ENCODE data around the gene ATP1A4. TPM values are rescaled to one million over a fixed set of nuclear protein-coding genes. Genes with fewer than 3 reads are reported as not detected.

The ATP1A4 gene
- total RNA-seq, 1 donor = not detected

- peaks cover 1% of the 10 kb centered on the region for H3K4me1 ChIP-seq (ENCODE audit: insufficient read depth, low read length)
- H3K4me3 ChIP-seq (ENCODE audit: insufficient read depth, low read length) = no peak overlapping the region
- TF ChIP-seq CTCF (IDR thresholded peaks at IDR 0.05; ENCODE audit: extremely low read depth, low read depth, low read length) = no peak
- no peak for DNase-seq (ENCODE audit: insufficient read length, low spot score, missing footprints)
- H3K27ac ChIP-seq (ENCODE audit: low read depth, low read length) = no peak overlapping the region
- H2AFZ ChIP-seq (ENCODE audit: low read length) = no peak overlapping the region
- no peaks in the 10 kb centered on the region for H4K20me1 ChIP-seq (ENCODE audit: insufficient read depth, low read length)
- H3K4me2 ChIP-seq (ENCODE audit: insufficient read depth, low read length) = no peak overlapping the region
- peaks cover 20% of the 10 kb centered on the region for H3K27me3 ChIP-seq (ENCODE audit: insufficient read depth, low read length)
- H3K9me3 ChIP-seq (ENCODE audit: low read depth, low read length) = no peaks in the 10 kb centered on the region
- no peaks in the 10 kb centered on the region for H3K79me2 ChIP-seq (ENCODE audit: insufficient read depth, low read length)
- no peaks in the 10 kb centered on the region for H3K36me3 ChIP-seq (ENCODE audit: insufficient read depth, low read length)
Observed at GRCh38 chr1:160133990-160134770, 17.2 kb upstream of the ATP1A4 start.

- Histone ChIP-seq H3K4me1 (ENCODE audit: insufficient read depth, low read length) (no peaks in the 10 kb centered on the region), H3K27ac (ENCODE audit: low read depth, low read length) (no peak overlapping the region), H3K4me3 (ENCODE audit: insufficient read depth, low read length) (no peak overlapping the region), H3K27me3 (ENCODE audit: insufficient read depth, low read length) (peaks cover 23% of the 10 kb centered on the region), H3K36me3 (ENCODE audit: insufficient read depth, low read length) (no peaks in the 10 kb centered on the region), H4K20me1 (ENCODE audit: insufficient read depth, low read length) (no peaks in the 10 kb centered on the region), H2AFZ (ENCODE audit: low read length) (no peak overlapping the region), H3K79me2 (ENCODE audit: insufficient read depth, low read length) (no peaks in the 10 kb centered on the region), H3K4me2 (ENCODE audit: insufficient read depth, low read length) (no peak overlapping the region), H3K9me3 (ENCODE audit: low read depth, low read length) (no peaks in the 10 kb centered on the region)
- DNase-seq (ENCODE audit: insufficient read length, low spot score, missing footprints) = no peak
- no peak for TF ChIP-seq CTCF (IDR thresholded peaks at IDR 0.05; ENCODE audit: extremely low read depth, low read depth, low read length)
Observed at GRCh38 chr1:160134791-160135572, 16.4 kb upstream of the ATP1A4 start.

- no peak for DNase-seq (ENCODE audit: insufficient read length, low spot score, missing footprints)
- no peak overlapping the region for H3K4me2 ChIP-seq (ENCODE audit: insufficient read depth, low read length)
Observed at GRCh38 chr1:160136121-160136925, 15.1 kb upstream of the ATP1A4 start.

More at GRCh38 chr1:160136121-160136925, 15.1 kb upstream of the ATP1A4 start:
- Histone ChIP-seq H3K4me1 (ENCODE audit: insufficient read depth, low read length) (no peaks in the 10 kb centered on the region), H3K79me2 (ENCODE audit: insufficient read depth, low read length) (no peaks in the 10 kb centered on the region), H4K20me1 (ENCODE audit: insufficient read depth, low read length) (no peaks in the 10 kb centered on the region), H2AFZ (ENCODE audit: low read length) (no peak overlapping the region), H3K36me3 (ENCODE audit: insufficient read depth, low read length) (no peaks in the 10 kb centered on the region), H3K27ac (ENCODE audit: low read depth, low read length) (no peak overlapping the region), H3K4me3 (ENCODE audit: insufficient read depth, low read length) (no peak overlapping the region), H3K27me3 (ENCODE audit: insufficient read depth, low read length) (peaks cover 22% of the 10 kb centered on the region), H3K9me3 (ENCODE audit: low read depth, low read length) (no peaks in the 10 kb centered on the region)
- TF ChIP-seq CTCF (IDR thresholded peaks at IDR 0.05; ENCODE audit: extremely low read depth, low read depth, low read length) = no peak

All from osteoblast (primary cell).